SU-DHL-6 (cell line): ENCODE data around the gene HCCS.

ENCODE experiments used
- H2AFZ ChIP-seq: fragments of 200-600 bp; sonication (generic); 2 replicates; pipeline ENCODE4 v1.6.1; 2014; ENCODE audit warnings: low read depth, mild to moderate bottlenecking, moderate library complexity, mixed read lengths, antibody characterized with exemption, low read length; ENCODE audit not compliant: severe bottlenecking
- H3F3A ChIP-seq: fragments of 200-600 bp; shearing (Covaris generic); 2 replicates; pipeline ENCODE4 v1.6.0; 2016; ENCODE audit warnings: antibody characterized with exemption, mild to moderate bottlenecking; ENCODE audit not compliant: insufficient read depth
- H3K27ac ChIP-seq: fragments of 200-600 bp; sonication (generic); 2 replicates; pipeline ENCODE4 v1.5.1; 2016; ENCODE audit warnings: low read depth, mild to moderate bottlenecking, low read length, moderate library complexity, mixed read lengths
- H3K27me3 ChIP-seq: fragments of 200-600 bp; sonication (generic), shearing (Covaris generic); 2 replicates; pipeline ENCODE4 v1.6.0; 2014; ENCODE audit warnings: mild to moderate bottlenecking, low read length
- H3K36me3 ChIP-seq: fragments of 200-600 bp; sonication (generic); 2 replicates; pipeline ENCODE4 v1.6.1; 2014; ENCODE audit warnings: mild to moderate bottlenecking, low read length, mixed read lengths
- H3K4me2 ChIP-seq: fragments of 300-600, 200-600 bp; shearing (Covaris generic), sonication (generic); 2 replicates; pipeline ENCODE4 v1.6.0; 2014; ENCODE audit warnings: low read length, low read depth, mild to moderate bottlenecking; ENCODE audit not compliant: poor library complexity, severe bottlenecking
- H3K4me3 ChIP-seq: fragments of 200-600 bp; sonication (generic); 2 replicates; pipeline ENCODE4 v1.5.1; 2014; ENCODE audit warnings: antibody characterized with exemption, low read length, mild to moderate bottlenecking, mixed read lengths; ENCODE audit not compliant: insufficient read depth, poor library complexity, severe bottlenecking
- H3K79me2 ChIP-seq: fragments of 200-600 bp; sonication (generic); 2 replicates; pipeline ENCODE4 v1.6.1; 2014; ENCODE audit warnings: mild to moderate bottlenecking, low read length, moderate library complexity; ENCODE audit not compliant: insufficient read depth
- H3K9ac ChIP-seq: fragments of 200-600 bp; sonication (generic); 2 replicates; pipeline ENCODE4 v1.7.0; 2014; ENCODE audit warnings: mild to moderate bottlenecking, low read length
- H3K9me2 ChIP-seq: fragments of 200-600 bp; sonication (generic); replicated peaks from 2 replicates; pipeline ENCODE4 v1.6.1; 2014; ENCODE audit warnings: low read length; ENCODE audit not compliant: insufficient read depth
- H3K9me3 ChIP-seq: fragments of 200-600 bp; sonication (generic); 2 replicates; pipeline ENCODE4 v1.6.1; 2014; ENCODE audit warnings: low read length, mixed read lengths; ENCODE audit not compliant: insufficient read depth
- H4K20me1 ChIP-seq: fragments of 200-600 bp; sonication (generic); 2 replicates; pipeline ENCODE4 v1.6.1; 2014; ENCODE audit warnings: low read depth, mild to moderate bottlenecking, antibody characterized with exemption, low read length, moderate library complexity, mixed read lengths
- EZH2phosphoT487 ChIP-seq: fragments of 200-600 bp; sonication (generic), shearing (Covaris generic); conservative IDR thresholded peaks from 2 replicates; pipeline ENCODE4 v1.6.1; 2018; ENCODE audit warnings: mild to moderate bottlenecking, antibody characterized with exemption, low read length, moderate library complexity, mixed read lengths
- TF ChIP-seq, protein P1 (sequence below): fragments of 200-600 bp; sonication (generic); IDR thresholded peaks from one replicate; pipeline ENCODE4 v1.5.1; 2017; ENCODE audit warnings: antibody characterized with exemption, mild to moderate bottlenecking, low read length, moderate library complexity; ENCODE audit not compliant: insufficient read depth, poor library complexity, severe bottlenecking

Gene HCCS

DNA sequence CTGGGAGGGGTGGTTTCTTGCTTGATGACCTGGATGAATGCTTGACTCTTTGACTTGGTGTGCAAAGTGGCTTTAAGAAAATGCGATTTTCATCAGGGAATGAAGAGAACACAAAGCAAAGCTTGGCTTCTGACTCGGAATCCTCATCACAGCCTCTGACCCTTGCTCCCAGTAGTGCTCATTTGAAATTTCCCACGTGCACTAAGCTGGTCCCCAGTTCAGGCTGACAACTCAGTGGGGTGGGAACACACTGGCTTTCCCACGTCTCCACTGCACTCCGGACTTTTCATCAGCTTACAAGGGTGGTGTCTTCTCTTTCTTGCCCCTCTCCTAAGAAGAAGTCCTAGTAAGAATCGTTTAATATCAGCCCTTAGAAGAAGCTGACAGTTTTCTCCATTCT is 53.3 kb downstream of the HCCS start:
- Histone ChIP-seq H3K9ac (no peak overlapping the region), H4K20me1 (no peaks in the 10 kb centered on the region), H3F3A (no peaks in the 10 kb centered on the region), H3K9me3 (no peaks in the 10 kb centered on the region), H3K79me2 (no peaks in the 10 kb centered on the region), H3K36me3 (no peaks in the 10 kb centered on the region), H3K27ac (no peak overlapping the region), H3K4me2 (no peak overlapping the region), H3K4me3 (no peak overlapping the region), H3K27me3 (no peaks in the 10 kb centered on the region), H2AFZ (no peak overlapping the region), H3K9me2 (no peaks in the 10 kb centered on the region)
- TF ChIP-seq, protein P1, sequence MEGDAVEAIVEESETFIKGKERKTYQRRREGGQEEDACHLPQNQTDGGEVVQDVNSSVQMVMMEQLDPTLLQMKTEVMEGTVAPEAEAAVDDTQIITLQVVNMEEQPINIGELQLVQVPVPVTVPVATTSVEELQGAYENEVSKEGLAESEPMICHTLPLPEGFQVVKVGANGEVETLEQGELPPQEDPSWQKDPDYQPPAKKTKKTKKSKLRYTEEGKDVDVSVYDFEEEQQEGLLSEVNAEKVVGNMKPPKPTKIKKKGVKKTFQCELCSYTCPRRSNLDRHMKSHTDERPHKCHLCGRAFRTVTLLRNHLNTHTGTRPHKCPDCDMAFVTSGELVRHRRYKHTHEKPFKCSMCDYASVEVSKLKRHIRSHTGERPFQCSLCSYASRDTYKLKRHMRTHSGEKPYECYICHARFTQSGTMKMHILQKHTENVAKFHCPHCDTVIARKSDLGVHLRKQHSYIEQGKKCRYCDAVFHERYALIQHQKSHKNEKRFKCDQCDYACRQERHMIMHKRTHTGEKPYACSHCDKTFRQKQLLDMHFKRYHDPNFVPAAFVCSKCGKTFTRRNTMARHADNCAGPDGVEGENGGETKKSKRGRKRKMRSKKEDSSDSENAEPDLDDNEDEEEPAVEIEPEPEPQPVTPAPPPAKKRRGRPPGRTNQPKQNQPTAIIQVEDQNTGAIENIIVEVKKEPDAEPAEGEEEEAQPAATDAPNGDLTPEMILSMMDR = no peak
- no peak for TF ChIP-seq EZH2phosphoT487

DNA sequence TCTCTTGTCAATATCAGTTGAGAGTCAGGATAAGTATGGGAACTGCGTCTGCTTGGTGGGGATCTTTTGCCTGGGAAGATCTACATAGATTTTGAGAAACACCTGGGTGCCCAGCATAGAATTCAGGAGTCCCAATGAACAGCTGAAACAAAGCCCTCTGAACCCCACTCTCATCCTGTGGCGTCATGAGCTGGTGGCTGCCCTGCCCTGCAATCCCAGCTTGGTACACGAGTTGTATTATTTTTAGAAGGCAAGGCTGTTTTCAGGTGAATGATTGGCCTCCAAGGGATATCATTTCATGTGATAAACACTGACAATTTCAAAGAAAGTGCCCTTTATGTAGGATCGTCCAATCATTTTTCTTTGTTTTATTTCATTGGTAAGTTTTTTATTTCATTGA is 60.8 kb downstream of the HCCS start:
- Histone ChIP-seq H4K20me1 (no peaks in the 10 kb centered on the region), H3K79me2 (no peaks in the 10 kb centered on the region), H3K9me2 (no peaks in the 10 kb centered on the region), H3F3A (no peaks in the 10 kb centered on the region), H3K9me3 (no peaks in the 10 kb centered on the region), H3K9ac (no peak overlapping the region), H3K27ac (no peak overlapping the region), H3K36me3 (no peaks in the 10 kb centered on the region), H3K4me3 (no peak overlapping the region), H2AFZ (no peak overlapping the region), H3K4me2 (no peak overlapping the region), H3K27me3 (no peaks in the 10 kb centered on the region)
- TF ChIP-seq EZH2phosphoT487 = no peak

DNA sequence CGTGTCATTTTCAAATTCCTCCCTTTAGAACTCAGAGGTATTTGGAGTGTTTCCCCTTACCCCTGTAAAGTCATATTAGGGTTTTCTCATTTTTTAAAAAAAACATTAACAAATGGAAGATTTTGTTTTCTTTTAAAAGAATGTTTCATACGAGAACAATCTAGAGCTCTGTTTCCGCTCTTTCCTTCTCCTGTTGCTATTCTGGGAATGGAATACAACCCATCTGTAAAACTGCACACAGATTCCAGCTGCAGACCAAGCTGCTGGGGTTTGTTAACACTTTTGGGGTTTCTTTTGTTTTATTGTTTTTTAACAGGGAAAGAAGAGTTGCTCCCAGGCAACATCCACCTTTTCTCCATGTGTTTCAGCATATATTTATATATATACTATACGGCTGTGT is 61.3 kb downstream of the HCCS start:
- Histone ChIP-seq H2AFZ (no peak overlapping the region), H3K9me2 (no peaks in the 10 kb centered on the region), H3K27me3 (no peaks in the 10 kb centered on the region), H3F3A (no peaks in the 10 kb centered on the region), H4K20me1 (no peaks in the 10 kb centered on the region), H3K36me3 (no peaks in the 10 kb centered on the region), H3K4me3 (no peak overlapping the region), H3K27ac (no peak overlapping the region), H3K9me3 (no peaks in the 10 kb centered on the region), H3K9ac (no peak overlapping the region), H3K79me2 (no peaks in the 10 kb centered on the region), H3K4me2 (no peak overlapping the region)
- TF ChIP-seq, protein P1 = no peak
- TF ChIP-seq EZH2phosphoT487 = no peak
